SK-N-SH treated with all-trans-retinoic acid at 6 μM for 48 hours (cell line): Measurements from ENCODE around the gene TAS1R1.

Experiments used
- ATAC-seq: fragments of 200-7000 bp; cut with Tn5 transposase; 3 replicates; pipeline ENCODE4 v1.9.1; 2020; ENCODE audit warnings: mild to moderate bottlenecking, moderate library complexity
- ARNTL ChIP-seq: fragments of 450-650 bp; formaldehyde crosslinking; IDR thresholded peaks from 2 replicates; pipeline ENCODE4 v1.5.0; 2020; ENCODE audit warnings: low read depth, mild to moderate bottlenecking, moderate library complexity, borderline replicate concordance
- BACH2 ChIP-seq: fragments of 250-450 bp; sonication (Bioruptor Pico); IDR thresholded peaks from 2 replicates; pipeline ENCODE4 v1.9.0; 2021; ENCODE audit warnings: mild to moderate bottlenecking, borderline replicate concordance
- CSDC2 ChIP-seq: fragments of 250-450 bp; sonication (Bioruptor Pico); IDR thresholded peaks from 2 replicates; pipeline ENCODE4 v1.5.0; 2020; ENCODE audit warnings: mild to moderate bottlenecking, moderate library complexity
- CSRNP3 ChIP-seq: fragments of 250-450 bp; sonication (Bioruptor Pico); IDR thresholded peaks from 2 replicates; pipeline ENCODE4 v1.5.1; 2021; ENCODE audit warnings: mild to moderate bottlenecking, moderate library complexity
- GLIS3 ChIP-seq: fragments of 250-450 bp; sonication (Bioruptor Pico); IDR thresholded peaks from 2 replicates; pipeline ENCODE4 v1.5.0; 2020; ENCODE audit warnings: mild to moderate bottlenecking, moderate library complexity
- ISL1 ChIP-seq: fragments of 250-450 bp; sonication (Bioruptor Pico); IDR thresholded peaks from 2 replicates; pipeline ENCODE4 v2.1.2; 2022; ENCODE audit warnings: mild to moderate bottlenecking, moderate library complexity
- OSR1 ChIP-seq: fragments of 250-450 bp; sonication (Bioruptor Pico); IDR thresholded peaks from 2 replicates; pipeline ENCODE4 v1.8.0; 2022; ENCODE audit warnings: moderate library complexity, mild to moderate bottlenecking, inconsistent platforms
- PATZ1 ChIP-seq: fragments of 250-450 bp; sonication (Bioruptor Pico); IDR thresholded peaks from 2 replicates; pipeline ENCODE4 v1.8.0; 2020; ENCODE audit warnings: mild to moderate bottlenecking, moderate library complexity, borderline replicate concordance
- PPARA ChIP-seq: fragments of 250-450 bp; sonication (Bioruptor Pico); IDR thresholded peaks from 2 replicates; pipeline ENCODE4 v1.5.0; 2020; ENCODE audit warnings: mild to moderate bottlenecking, borderline replicate concordance
- RARB ChIP-seq: fragments of 250-450 bp; sonication (Bioruptor Pico); IDR thresholded peaks from 2 replicates; pipeline ENCODE4 v1.8.0; 2021; ENCODE audit warnings: mild to moderate bottlenecking, moderate library complexity
- SNAI2 ChIP-seq: fragments of 250-450 bp; sonication (Bioruptor Pico); IDR thresholded peaks from 2 replicates; pipeline ENCODE4 v1.5.0; 2020; ENCODE audit warnings: mild to moderate bottlenecking, moderate library complexity
- TCF4 ChIP-seq: fragments of 250-450 bp; sonication (Bioruptor Pico); IDR thresholded peaks from 2 replicates; pipeline ENCODE4 v1.8.0; 2021; ENCODE audit warnings: mild to moderate bottlenecking, moderate library complexity, borderline replicate concordance
- TOX ChIP-seq: fragments of 250-450 bp; sonication (Bioruptor Pico); IDR thresholded peaks from 2 replicates; pipeline ENCODE4 v1.8.0; 2021; ENCODE audit warnings: mild to moderate bottlenecking, moderate library complexity, borderline replicate concordance
- ZC3H10 ChIP-seq: fragments of 250-450 bp; sonication (Bioruptor Pico); IDR thresholded peaks from 2 replicates; pipeline ENCODE4 v1.5.1; 2021; ENCODE audit warnings: mild to moderate bottlenecking, moderate library complexity
- ZFP3 ChIP-seq: fragments of 250-450 bp; sonication (Bioruptor Pico); IDR thresholded peaks from 2 replicates; pipeline ENCODE4 v1.5.0; 2020; ENCODE audit warnings: mild to moderate bottlenecking, moderate library complexity
- ZFP30 ChIP-seq: fragments of 450-650 bp; formaldehyde crosslinking; IDR thresholded peaks from 2 replicates; pipeline ENCODE4 v1.5.0; 2022; ENCODE audit warnings: mild to moderate bottlenecking, moderate library complexity
- ZNF565 ChIP-seq: fragments of 450-650 bp; formaldehyde crosslinking; conservative IDR thresholded peaks from 2 replicates; pipeline ENCODE4 v1.5.0; 2020; ENCODE audit warnings: low read depth, mild to moderate bottlenecking, moderate library complexity
- ZNF8 ChIP-seq: fragments of 450-650 bp; formaldehyde crosslinking; IDR thresholded peaks from 2 replicates; pipeline ENCODE4 v1.5.0; 2020; ENCODE audit warnings: mild to moderate bottlenecking, moderate library complexity
- TF ChIP-seq, protein P1 (sequence below): fragments of 250-450 bp; sonication (Bioruptor Pico); IDR thresholded peaks from 2 replicates; pipeline ENCODE4 v1.5.0; 2020; ENCODE audit warnings: mild to moderate bottlenecking, moderate library complexity
- TF ChIP-seq, protein P2 (sequence below): fragments of 250-450 bp; sonication (Bioruptor Pico); IDR thresholded peaks from 2 replicates; pipeline ENCODE4 v1.5.1; 2020; ENCODE audit warnings: low read depth, mild to moderate bottlenecking, moderate library complexity

The TAS1R1 gene

DNA sequence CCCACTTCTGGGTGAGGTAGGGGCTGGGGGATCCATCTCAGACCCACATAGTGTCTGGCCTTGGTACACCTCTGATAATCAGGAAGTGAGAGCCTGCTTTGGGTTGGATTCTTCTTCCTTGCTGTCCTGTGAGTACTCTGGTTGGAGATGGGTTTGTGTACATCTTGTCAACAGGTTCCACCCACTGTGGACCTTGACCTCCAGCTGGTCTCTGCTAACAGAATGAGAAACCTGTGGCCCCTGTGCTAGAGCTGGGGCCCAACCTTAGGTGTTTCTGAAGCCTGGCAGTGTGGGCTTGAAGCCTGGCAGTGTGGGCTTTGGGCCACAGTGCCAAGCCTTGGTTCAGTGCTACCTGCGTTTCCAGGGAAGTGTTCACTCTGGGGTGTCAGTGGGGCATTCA lies 27.3 kb downstream of the TAS1R1 start:
- no peak for ATAC-seq
- no peak for TF ChIP-seq ZNF8 (CRISPR knock-in tag)
- TF ChIP-seq, protein P1, sequence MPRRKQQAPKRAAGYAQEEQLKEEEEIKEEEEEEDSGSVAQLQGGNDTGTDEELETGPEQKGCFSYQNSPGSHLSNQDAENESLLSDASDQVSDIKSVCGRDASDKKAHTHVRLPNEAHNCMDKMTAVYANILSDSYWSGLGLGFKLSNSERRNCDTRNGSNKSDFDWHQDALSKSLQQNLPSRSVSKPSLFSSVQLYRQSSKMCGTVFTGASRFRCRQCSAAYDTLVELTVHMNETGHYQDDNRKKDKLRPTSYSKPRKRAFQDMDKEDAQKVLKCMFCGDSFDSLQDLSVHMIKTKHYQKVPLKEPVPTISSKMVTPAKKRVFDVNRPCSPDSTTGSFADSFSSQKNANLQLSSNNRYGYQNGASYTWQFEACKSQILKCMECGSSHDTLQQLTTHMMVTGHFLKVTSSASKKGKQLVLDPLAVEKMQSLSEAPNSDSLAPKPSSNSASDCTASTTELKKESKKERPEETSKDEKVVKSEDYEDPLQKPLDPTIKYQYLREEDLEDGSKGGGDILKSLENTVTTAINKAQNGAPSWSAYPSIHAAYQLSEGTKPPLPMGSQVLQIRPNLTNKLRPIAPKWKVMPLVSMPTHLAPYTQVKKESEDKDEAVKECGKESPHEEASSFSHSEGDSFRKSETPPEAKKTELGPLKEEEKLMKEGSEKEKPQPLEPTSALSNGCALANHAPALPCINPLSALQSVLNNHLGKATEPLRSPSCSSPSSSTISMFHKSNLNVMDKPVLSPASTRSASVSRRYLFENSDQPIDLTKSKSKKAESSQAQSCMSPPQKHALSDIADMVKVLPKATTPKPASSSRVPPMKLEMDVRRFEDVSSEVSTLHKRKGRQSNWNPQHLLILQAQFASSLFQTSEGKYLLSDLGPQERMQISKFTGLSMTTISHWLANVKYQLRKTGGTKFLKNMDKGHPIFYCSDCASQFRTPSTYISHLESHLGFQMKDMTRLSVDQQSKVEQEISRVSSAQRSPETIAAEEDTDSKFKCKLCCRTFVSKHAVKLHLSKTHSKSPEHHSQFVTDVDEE (CRISPR knock-in tag): no peak
- no peak for TF ChIP-seq ARNTL (CRISPR knock-in tag)
- no peak for TF ChIP-seq GLIS3
- TF ChIP-seq, protein P2, sequence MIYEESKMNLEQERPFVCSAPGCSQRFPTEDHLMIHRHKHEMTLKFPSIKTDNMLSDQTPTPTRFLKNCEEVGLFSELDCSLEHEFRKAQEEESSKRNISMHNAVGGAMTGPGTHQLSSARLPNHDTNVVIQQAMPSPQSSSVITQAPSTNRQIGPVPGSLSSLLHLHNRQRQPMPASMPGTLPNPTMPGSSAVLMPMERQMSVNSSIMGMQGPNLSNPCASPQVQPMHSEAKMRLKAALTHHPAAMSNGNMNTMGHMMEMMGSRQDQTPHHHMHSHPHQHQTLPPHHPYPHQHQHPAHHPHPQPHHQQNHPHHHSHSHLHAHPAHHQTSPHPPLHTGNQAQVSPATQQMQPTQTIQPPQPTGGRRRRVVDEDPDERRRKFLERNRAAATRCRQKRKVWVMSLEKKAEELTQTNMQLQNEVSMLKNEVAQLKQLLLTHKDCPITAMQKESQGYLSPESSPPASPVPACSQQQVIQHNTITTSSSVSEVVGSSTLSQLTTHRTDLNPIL (CRISPR knock-in tag): no peak
- no peak for TF ChIP-seq ZFP3 (CRISPR knock-in tag)
- no peak for TF ChIP-seq BACH2 (CRISPR knock-in tag)
- TF ChIP-seq TOX (CRISPR knock-in tag): no peak
- TF ChIP-seq CSRNP3 (CRISPR knock-in tag): no peak

DNA sequence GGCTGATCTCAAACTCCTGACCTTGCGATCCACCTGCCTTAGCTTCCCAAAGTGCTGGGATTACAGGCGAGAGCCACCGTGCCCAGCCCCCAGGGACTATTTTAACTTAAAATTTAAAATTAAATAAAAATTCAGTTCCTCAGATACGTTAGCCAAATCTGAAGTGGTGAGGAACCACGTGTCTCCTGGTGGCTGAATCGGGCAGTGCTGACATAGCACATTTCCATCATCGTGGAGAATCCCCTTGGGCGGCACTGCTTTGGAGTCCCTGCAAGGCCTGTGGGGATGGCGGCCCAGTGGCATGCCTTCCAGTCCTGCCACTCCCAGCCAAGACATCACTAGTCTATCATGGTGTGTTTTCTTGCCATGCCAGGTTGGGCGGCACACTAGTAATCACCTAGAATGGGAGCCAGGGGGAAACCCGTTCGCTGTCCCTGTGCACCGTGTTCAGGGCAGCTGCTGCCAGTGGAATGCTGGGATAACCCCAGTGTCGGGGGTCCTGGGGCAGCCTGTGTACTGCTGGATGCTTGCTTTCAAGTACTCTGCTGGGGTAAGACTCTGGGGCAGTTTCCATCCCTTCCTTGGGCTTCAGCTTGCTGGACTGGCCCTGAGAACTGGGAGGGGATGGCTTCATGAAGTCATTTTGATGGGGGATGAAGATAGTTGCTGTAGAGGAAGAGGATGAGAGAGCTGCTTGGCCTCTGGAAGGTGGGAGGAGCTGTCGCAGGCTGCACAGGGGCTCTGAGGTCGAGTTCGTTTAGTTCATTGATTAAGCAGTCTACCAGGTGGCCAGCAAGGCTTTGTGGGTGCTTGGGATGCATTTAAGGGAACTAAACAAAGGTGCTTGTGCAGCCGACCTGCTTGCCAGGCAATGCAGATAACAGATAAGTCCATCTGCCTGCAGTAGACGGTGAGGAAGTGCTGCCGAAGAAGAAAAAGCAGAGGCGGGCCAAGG lies 29.3 kb downstream of the TAS1R1 start:
- no peak for ATAC-seq
- no peak for TF ChIP-seq ISL1
- TF ChIP-seq RARB (CRISPR knock-in tag): no peak
- no peak for TF ChIP-seq TOX (CRISPR knock-in tag)
- no peak for TF ChIP-seq ZC3H10 (CRISPR knock-in tag)
- TF ChIP-seq ZFP30 (CRISPR knock-in tag): no peak
- TF ChIP-seq SNAI2 (CRISPR knock-in tag): no peak
- no peak for TF ChIP-seq ARNTL (CRISPR knock-in tag)
- TF ChIP-seq ZNF565 (CRISPR knock-in tag): no peak
- TF ChIP-seq, protein P2 (CRISPR knock-in tag): no peak
- TF ChIP-seq ZFP3 (CRISPR knock-in tag): no peak
- no peak for TF ChIP-seq TCF4
- no peak for TF ChIP-seq CSRNP3 (CRISPR knock-in tag)
- TF ChIP-seq PPARA: no peak
- no peak for TF ChIP-seq ZNF8 (CRISPR knock-in tag)
- TF ChIP-seq, all 23 proteins: peak for 0

GRCh38 chr1:6585081-6585722 lies 30.1 kb downstream of the TAS1R1 start:
- no peak for ATAC-seq
- no peak for TF ChIP-seq ZFP30 (CRISPR knock-in tag)
- TF ChIP-seq TOX (CRISPR knock-in tag): no peak
- no peak for TF ChIP-seq ZFP3 (CRISPR knock-in tag)
- no peak for TF ChIP-seq PPARA
- TF ChIP-seq RARB (CRISPR knock-in tag): no peak
- no peak for TF ChIP-seq CSDC2 (CRISPR knock-in tag)
- TF ChIP-seq PATZ1: no peak
- TF ChIP-seq, protein P2 (CRISPR knock-in tag): no peak
- no peak for TF ChIP-seq GLIS3
- TF ChIP-seq OSR1: no peak
